Testis (tissue), 3 donors: ENCODE measurements around the gene CACNA1S. TPM values are rescaled to one million over a fixed set of nuclear protein-coding genes. Genes with fewer than 3 reads are reported as not detected.

Experiments
- DNase-seq: peaks from one replicate; pipeline ENCODE4 v3.0.0-alpha.2; 2019
- H3K27ac ChIP-seq, 2 donors: fragments of 200-600 bp; sonication (generic); one replicate each; pipeline ENCODE4 v1.5.1; 2019
- H3K27me3 ChIP-seq: fragments of 200-600 bp; sonication (generic); one replicate; pipeline ENCODE4 v1.5.1; 2019
- H3K36me3 ChIP-seq: fragments of 200-600 bp; sonication (generic); one replicate; pipeline ENCODE4 v1.5.1; 2017; ENCODE audit warnings: low read depth; ENCODE audit errors: missing control alignments
- H3K4me1 ChIP-seq: fragments of 200-600 bp; sonication (generic); one replicate; pipeline ENCODE4 v1.5.1; 2019
- H3K4me3 ChIP-seq, 2 donors: fragments of 200-600 bp; sonication (generic); one replicate each; pipeline ENCODE4 v1.5.1; 2017 to 2019
- H3K9me3 ChIP-seq: fragments of 200-600 bp; sonication (generic); one replicate; pipeline ENCODE4 v1.5.1; 2017
- CTCF ChIP-seq, 3 experiments: fragments of 450-650 bp in 2 of 3; fragments of 200-600 bp in 1 of 3; sonication (generic) in 1 of 3; IDR thresholded peaks; one replicate each; pipeline ENCODE4 v1.5.1; 2016 to 2019; ENCODE audit warnings: antibody characterized with exemption in 3 of 3, mild to moderate bottlenecking in 2 of 3, moderate library complexity in 1 of 3
- POLR2A ChIP-seq: fragments of 450-650 bp; IDR thresholded peaks from one replicate; pipeline ENCODE4 v1.6.1; 2017; ENCODE audit warnings: antibody characterized with exemption, mild to moderate bottlenecking, moderate library complexity
- WGBS, 2 donors: methylation state at CpG; one replicate each; pipeline ENCODE4 v1.1.5; 2018; 5-methylcytosine and 5-hydroxymethylcytosine counted together
- intact Hi-C: fragments of 100-400 bp; cut with DNase I; formaldehyde crosslinking; loops from one replicate; pipeline ENCODE4 v1.15.1; 2023; ENCODE audit warnings: low total_unique reads
- polyA plus RNA-seq: library from polyadenylated mRNA; stranded (reverse); fragments of 350-450 nt; fragmentation: Illumina TruSeq; extraction: RNeasy Lipid Tissue Mini Kit (QIAGEN cat#74804); gene quantifications from one replicate; pipeline ENCODE4 v1.2.3, GENCODE V29; 2014; ENCODE audit warnings: low read depth, low replicate concordance; ENCODE audit not compliant: insufficient read depth
- total RNA-seq, 2 donors: library from RNA; depleted of rRNA; stranded (reverse); fragments of >200 nt; gene quantifications; one replicate each; pipeline ENCODE4 v1.2.3, GENCODE V29; 2016

The CACNA1S gene
- total and polyA plus RNA-seq, 3 donors from 2014 or later = 0.08 to 0.87 (median 0.12) TPM

- TF ChIP-seq POLR2A (no peak), CTCF (IDR thresholded peaks at IDR 0.05) (no peak)
- intact Hi-C loops = no loop called here
- H3K4me3 ChIP-seq = no peak overlapping the region
- H3K27me3 ChIP-seq = no peaks in the 10 kb centered on the region
- no peak for DNase-seq
- H3K36me3 ChIP-seq = no peaks in the 10 kb centered on the region
- 87 to 92% methylated on average over 10 of the region's 10 CpGs for WGBS, 2 donors
- H3K4me1 ChIP-seq = peaks cover 4% of the 10 kb centered on the region
- no peak overlapping the region for H3K27ac ChIP-seq
- no peaks in the 10 kb centered on the region for H3K9me3 ChIP-seq
Measured at GRCh38 chr1:201038186-201038876, 73.9 kb downstream of the CACNA1S start.

- no peaks in the 10 kb centered on the region for H3K4me1 ChIP-seq
- H3K36me3 ChIP-seq = no peaks in the 10 kb centered on the region
- no peak for DNase-seq
- H3K27ac ChIP-seq = no peak overlapping the region
- TF ChIP-seq CTCF (IDR thresholded peaks at IDR 0.05) (no peak), POLR2A (no peak)
- H3K9me3 ChIP-seq = no peaks in the 10 kb centered on the region
- intact Hi-C loops = no loop called here
- no peak overlapping the region for H3K4me3 ChIP-seq
- whole genome bisulfite sequencing, 2 donors = 63 to 70% methylated on average over 9 to 12 of the region's 12 CpGs
- no peaks in the 10 kb centered on the region for H3K27me3 ChIP-seq
Measured at GRCh38 chr1:201036188-201036842, 75.9 kb downstream of the CACNA1S start.

- no peak for DNase-seq
- Histone ChIP-seq H3K27ac (no peak overlapping the region), H3K4me3 (no peak overlapping the region), H3K36me3 (no peaks in the 10 kb centered on the region), H3K27me3 (no peaks in the 10 kb centered on the region), H3K9me3 (no peaks in the 10 kb centered on the region), H3K4me1 (no peaks in the 10 kb centered on the region)
- intact Hi-C loops = no loop called here
- WGBS, 2 donors = 93 to 94% methylated on average over 4 of the region's 4 CpGs
- TF ChIP-seq POLR2A = no peak
- TF ChIP-seq CTCF (IDR thresholded peaks at IDR 0.05) = no peak
Measured at GRCh38 chr1:201034671-201035070, 77.6 kb downstream of the CACNA1S start.

- H3K27ac ChIP-seq = no peak overlapping the region
- H3K4me1 ChIP-seq = peaks cover 4% of the 10 kb centered on the region
- H3K36me3 ChIP-seq = no peaks in the 10 kb centered on the region
- no peaks in the 10 kb centered on the region for H3K27me3 ChIP-seq
- TF ChIP-seq CTCF (IDR thresholded peaks at IDR 0.05) (no peak), POLR2A (no peak)
- 95 to 100% methylated on average over 1 of the region's 1 CpG for WGBS, 2 donors
- DNase-seq = no peak
- no peak overlapping the region for H3K4me3 ChIP-seq
- H3K9me3 ChIP-seq = no peaks in the 10 kb centered on the region
- intact Hi-C loops = no loop called here
Measured at GRCh38 chr1:201032408-201032807, 79.8 kb downstream of the CACNA1S start.
